Lower leg skin (tissue), 4 donors: ENCODE measurements around the gene DGKI. TPM values are rescaled to one million over a fixed set of nuclear protein-coding genes. Genes with fewer than 3 reads are reported as not detected.

Experiments
- DNase-seq, 2 donors: peaks; one replicate each; pipeline ENCODE4 v3.0.0-alpha.2; 2019; ENCODE audit warnings: low spot score in 2 of 2
- H3K4me3 ChIP-seq: fragments of 200-600 bp; sonication (generic); 2 replicates; pipeline ENCODE4 v1.5.1; 2017; ENCODE audit warnings: mild to moderate bottlenecking, low read depth; ENCODE audit not compliant: poor library complexity, severe bottlenecking
- CTCF ChIP-seq, 3 donors: fragments of 450-650 bp; IDR thresholded peaks; one replicate each; pipeline ENCODE4 v1.5.1; 2016; ENCODE audit warnings: antibody characterized with exemption in 3 of 3, mild to moderate bottlenecking in 3 of 3, moderate library complexity in 2 of 3
- POLR2A ChIP-seq, 2 donors: fragments of 450-650 bp; IDR thresholded peaks; one replicate each; pipeline ENCODE4 v1.6.1; 2016 to 2017; ENCODE audit warnings: antibody characterized with exemption in 2 of 2, mild to moderate bottlenecking in 1 of 2, moderate library complexity in 1 of 2
- WGBS, 2 donors: methylation state at CpG; one replicate each; pipeline ENCODE4 v1.1.5; 2018; 5-methylcytosine and 5-hydroxymethylcytosine counted together
- intact Hi-C: fragments of 100-400 bp; cut with DNase I; formaldehyde crosslinking; loops from one replicate; pipeline ENCODE4 v1.15.0; 2023; ENCODE audit warnings: low total_unique reads
- total RNA-seq, 4 donors: library from RNA; depleted of rRNA; stranded (reverse); fragments of >200 nt; gene quantifications; one replicate each; pipeline ENCODE4 v1.1.0, GENCODE V29; 2016

DGKI gene
- total RNA-seq, 4 donors from 2014 or later = 0.34 to 2.1 (median 1.3) TPM

- 91 to 97% methylated on average over 1 of the region's 1 CpG for whole genome bisulfite sequencing, 2 donors
- H3K4me3 ChIP-seq = no peak overlapping the region
- intact Hi-C loops = loop anchor here (10.0 kb wide), 1 partner anchor 966 kb away; no protein-coding TSS in a partner anchor
- no peak for DNase-seq
- TF ChIP-seq POLR2A (IDR thresholded peaks at IDR 0.05) (no peak), CTCF (IDR thresholded peaks at IDR 0.05) (no peak)
These were observed 228.0 kb downstream of the DGKI start for GRCh38 chr7:137618748-137619147.

GRCh38 chr7:137613006-137613525 lies 233.7 kb downstream of the DGKI start:
- no peak for DNase-seq
- TF ChIP-seq CTCF (IDR thresholded peaks at IDR 0.05) (no peak), POLR2A (IDR thresholded peaks at IDR 0.05) (no peak)
- 93 to 95% methylated on average over 3 of the region's 3 CpGs for WGBS, 2 donors
- intact Hi-C loops = loop anchor here (10.0 kb wide), 1 partner anchor 972 kb away; no protein-coding TSS in a partner anchor
- H3K4me3 ChIP-seq = no peak overlapping the region

GRCh38 chr7:137611606-137612005 lies 235.2 kb downstream of the DGKI start:
- intact Hi-C loops = loop anchor here (10.0 kb wide), 1 partner anchor 973 kb away; no protein-coding TSS in a partner anchor
- no peak for DNase-seq
- no peak for TF ChIP-seq POLR2A (IDR thresholded peaks at IDR 0.05)
- no peak for TF ChIP-seq CTCF (IDR thresholded peaks at IDR 0.05)
- 47 to 52% methylated on average over 2 of the region's 2 CpGs for WGBS, 2 donors
- H3K4me3 ChIP-seq = no peak overlapping the region

GRCh38 chr7:137609500-137609899 lies 237.3 kb downstream of the DGKI start:
- 61 to 71% methylated on average over 6 of the region's 6 CpGs for WGBS, 2 donors
- no peak overlapping the region for H3K4me3 ChIP-seq
- DNase-seq = no peak

GRCh38 chr7:137606061-137606674 lies 240.6 kb downstream of the DGKI start:
- intact Hi-C loops = no loop called here
- TF ChIP-seq CTCF (IDR thresholded peaks at IDR 0.05) (no peak), POLR2A (IDR thresholded peaks at IDR 0.05) (no peak)
- H3K4me3 ChIP-seq = no peak overlapping the region
- WGBS, 2 donors = 59 to 62% methylated on average over 5 of the region's 5 CpGs
- no peak for DNase-seq

More at GRCh38 chr7:137609500-137609899, 237.3 kb downstream of the DGKI start:
- intact Hi-C loops = no loop called here
- TF ChIP-seq POLR2A (IDR thresholded peaks at IDR 0.05) = no peak
- no peak for TF ChIP-seq CTCF (IDR thresholded peaks at IDR 0.05)
